HG03442 (cell line): ENCODE measurements around the gene ZNF571.

Experiments used
- ATAC-seq: cut with Tn5 transposase; IDR thresholded peaks from one replicate; pipeline ENCODE4 v1.9.1; 2021; ENCODE audit warnings: mild to moderate bottlenecking, moderate library complexity; ENCODE audit not compliant: unreplicated experiment

Gene ZNF571

GRCh38 chr19:37594304-37594981 is at the start of gene ZNF571, which contains the start of gene ZNF540:
Gene ZNF571, minus strand, starts transcription at chr19:37594792. Its CDS starts 8,116 bp downstream, at chr19:37586676.
Gene ZNF540, plus strand, starts transcription at chr19:37594876. Its CDS starts 3,572 bp downstream, at chr19:37598448.
- ATAC-seq, result peak; percentile 94

- no peak for ATAC-seq
Measured at GRCh38 chr19:37635076-37636056, 40.8 kb upstream of the ZNF571 start.

- peak; percentile 22 for ATAC-seq
Measured at GRCh38 chr19:37594982-37595382, 390 bp upstream of the ZNF571 start.

GRCh38 chr19:37593996-37594303 is 642 bp downstream of the ZNF571 start:
- no peak for ATAC-seq

GRCh38 chr19:37583340-37583739 is 11.3 kb downstream of the ZNF571 start:
- ATAC-seq, result no peak

GRCh38 chr19:37572203-37572602 is 22.4 kb downstream of the ZNF571 start:
- no peak for ATAC-seq

GRCh38 chr19:37565370-37565669 is 29.3 kb downstream of the ZNF571 start:
- ATAC-seq, result no peak

GRCh38 chr19:37564624-37565369 is 29.8 kb downstream of the ZNF571 start:
- no peak for ATAC-seq

GRCh38 chr19:37563518-37563917 is 31.1 kb downstream of the ZNF571 start:
- no peak for ATAC-seq

- ATAC-seq, result no peak
Measured at GRCh38 chr19:37551129-37551993, 43.2 kb downstream of the ZNF571 start.

- no peak for ATAC-seq
Measured at GRCh38 chr19:37537391-37537947, 57.1 kb downstream of the ZNF571 start.

- ATAC-seq, result no peak
Measured at GRCh38 chr19:37519890-37520289, 74.7 kb downstream of the ZNF571 start.
